Measurements from ENCODE around the gene NDUFA1.

- TF ChIP-seq CTCF (IDR thresholded peaks at IDR 0.05) (no peak), POLR2A (IDR thresholded peaks at IDR 0.05) (no peak), POLR2AphosphoS5 (IDR thresholded peaks at IDR 0.05) (no peak)
Observed at GRCh38 chrX:119870626-119871131, 953 bp upstream of the NDUFA1 start.

Measured in breast epithelium (tissue), 3 donors.